Tibial artery (tissue), 4 donors: Measurements from ENCODE around the gene ANXA8.

Experiments
- DNase-seq, 2 donors: peaks; one replicate each; pipeline ENCODE4 v3.0.0-alpha.2; 2019
- H3K27ac ChIP-seq, 2 donors: fragments of 200-600 bp; sonication (generic) in 1 of 2; 1 replicate in 1 of 2; 2 replicates in 1 of 2; pipeline ENCODE4 v1.5.1; 2018 to 2019; ENCODE audit warnings: mild to moderate bottlenecking in 1 of 2
- H3K27me3 ChIP-seq, 2 donors: fragments of 200-600 bp; sonication (generic) in 1 of 2; one replicate each; pipeline versions ENCODE4 v1.5.1 to v1.6.0; 2016 to 2019
- H3K36me3 ChIP-seq, 3 donors: fragments of 200-600 bp; sonication (generic) in 2 of 3; one replicate each; pipeline ENCODE4 v1.5.1; 2016 to 2019; ENCODE audit warnings: mild to moderate bottlenecking in 2 of 3
- H3K4me1 ChIP-seq, 4 donors: fragments of 200-600 bp; sonication (generic) in 2 of 4; 1 replicate in 3 of 4; 2 replicates in 1 of 4; pipeline ENCODE4 v1.5.1; 2016 to 2019
- H3K4me3 ChIP-seq, 2 donors: fragments of 200-600 bp; sonication (generic) in 1 of 2; 1 replicate in 1 of 2; 2 replicates in 1 of 2; pipeline ENCODE4 v1.5.1; 2018 to 2019; ENCODE audit warnings: mild to moderate bottlenecking in 2 of 2
- H3K9me3 ChIP-seq, 3 donors: fragments of 200-600 bp; sonication (generic) in 1 of 3; one replicate each; pipeline ENCODE4 v1.5.1; 2016 to 2019
- CTCF ChIP-seq, 2 experiments: fragments of 200-600 bp in 1 of 2; fragments of 450-650 bp in 1 of 2; IDR thresholded peaks; one replicate each; pipeline ENCODE4 v1.5.1; 2017 to 2019; ENCODE audit warnings: antibody characterized with exemption in 2 of 2, mild to moderate bottlenecking in 1 of 2, moderate library complexity in 1 of 2
- intact Hi-C: fragments of 100-400 bp; cut with DNase I; formaldehyde crosslinking; loops from one replicate; pipeline ENCODE4 v1.15.0; 2023; ENCODE audit warnings: low total_unique reads

Gene ANXA8

GRCh38 chr10:47440207-47440606 is 43.7 kb downstream of the ANXA8 start:
- intact Hi-C loops = no loop called here
- no peak for TF ChIP-seq CTCF (IDR thresholded peaks at IDR 0.05)

GRCh38 chr10:47438857-47439474 is 44.9 kb downstream of the ANXA8 start:
- Histone ChIP-seq H3K27me3 (peaks cover 0 to 6% of the 10 kb centered on the region in 2 donors), H3K4me1 (no peaks in the 10 kb centered on the region), H3K9me3 (peaks cover 0 to 18% (median 4%) of the 10 kb centered on the region in 3 donors), H3K4me3 (no peak overlapping the region), H3K27ac (no peak overlapping the region), H3K36me3 (no peaks in the 10 kb centered on the region)
- no peak for TF ChIP-seq CTCF (IDR thresholded peaks at IDR 0.05)
- DNase-seq = no peak
- intact Hi-C loops = no loop called here

More at GRCh38 chr10:47440207-47440606, 43.7 kb downstream of the ANXA8 start:
- peaks cover 0 to 12% (median 0%) of the 10 kb centered on the region in 3 donors for H3K9me3 ChIP-seq
- no peaks in the 10 kb centered on the region for H3K36me3 ChIP-seq
- H3K27me3 ChIP-seq = peaks cover 0 to 6% of the 10 kb centered on the region in 2 donors
- no peak for DNase-seq
- no peak overlapping the region for H3K4me3 ChIP-seq
- no peaks in the 10 kb centered on the region for H3K4me1 ChIP-seq
- no peak overlapping the region for H3K27ac ChIP-seq

GRCh38 chr10:47435081-47435480 is 48.8 kb downstream of the ANXA8 start:
- intact Hi-C loops = no loop called here
- no peaks in the 10 kb centered on the region for H3K36me3 ChIP-seq
- no peak for TF ChIP-seq CTCF (IDR thresholded peaks at IDR 0.05)
- peaks cover 0 to 3% of the 10 kb centered on the region in 2 donors for H3K27me3 ChIP-seq
- no peak overlapping the region for H3K27ac ChIP-seq
- H3K4me1 ChIP-seq = no peaks in the 10 kb centered on the region
- peaks cover 0 to 19% (median 4%) of the 10 kb centered on the region in 3 donors for H3K9me3 ChIP-seq
- DNase-seq = no peak
- H3K4me3 ChIP-seq = no peak overlapping the region

- no peak for DNase-seq
- H3K27ac ChIP-seq = no peak overlapping the region
- no peaks in the 10 kb centered on the region for H3K36me3 ChIP-seq
- H3K27me3 ChIP-seq = no peaks in the 10 kb centered on the region
- H3K4me3 ChIP-seq = no peak overlapping the region
- no peaks in the 10 kb centered on the region for H3K9me3 ChIP-seq
- intact Hi-C loops = no loop called here
- H3K4me1 ChIP-seq = no peaks in the 10 kb centered on the region
- TF ChIP-seq CTCF (IDR thresholded peaks at IDR 0.05) = no peak
These were observed 58.0 kb downstream of the ANXA8 start for GRCh38 chr10:47425813-47426419.

GRCh38 chr10:47424231-47424630 is 59.7 kb downstream of the ANXA8 start:
- no peaks in the 10 kb centered on the region for H3K4me1 ChIP-seq
- intact Hi-C loops = no loop called here
- TF ChIP-seq CTCF (IDR thresholded peaks at IDR 0.05) = no peak
- no peaks in the 10 kb centered on the region for H3K27me3 ChIP-seq
- no peaks in the 10 kb centered on the region for H3K36me3 ChIP-seq
- no peak overlapping the region for H3K4me3 ChIP-seq
- no peaks in the 10 kb centered on the region for H3K9me3 ChIP-seq
- H3K27ac ChIP-seq = no peak overlapping the region
- DNase-seq = no peak
